GM10248 (cell line): ENCODE measurements around the gene MRPL58.
A peak's percentile ranks its signal among the peaks of the same experiment; 100 is the strongest.

Source experiments
- CTCF ChIA-PET: fragments of 300-600 bp; sonication (Branson Sonifier 250); formaldehyde crosslinking; extraction: SDS; loops from one replicate; lab custom pipeline; 2021; ENCODE audit warnings: antibody characterized with exemption; lab: Yijun Ruan, JAX
- POLR2A ChIA-PET: fragments of 350-650 bp; sonication (Branson Sonifier 250); formaldehyde crosslinking; extraction: SDS; loops from one replicate; lab custom pipeline; 2020; ENCODE audit warnings: antibody characterized with exemption; lab: Yijun Ruan, JAX
- DNase-seq: peaks from one replicate; pipeline ENCODE4 v3.0.0; 2012; ENCODE audit errors: extremely low spot score
- CTCF ChIP-seq: IDR thresholded peaks from 2 replicates; pipeline ENCODE4 v1.5.1; 2012; ENCODE audit warnings: mild to moderate bottlenecking, low read depth; ENCODE audit errors: extremely low read depth, missing control alignments, control extremely low read depth

MRPL58 gene

DNA sequence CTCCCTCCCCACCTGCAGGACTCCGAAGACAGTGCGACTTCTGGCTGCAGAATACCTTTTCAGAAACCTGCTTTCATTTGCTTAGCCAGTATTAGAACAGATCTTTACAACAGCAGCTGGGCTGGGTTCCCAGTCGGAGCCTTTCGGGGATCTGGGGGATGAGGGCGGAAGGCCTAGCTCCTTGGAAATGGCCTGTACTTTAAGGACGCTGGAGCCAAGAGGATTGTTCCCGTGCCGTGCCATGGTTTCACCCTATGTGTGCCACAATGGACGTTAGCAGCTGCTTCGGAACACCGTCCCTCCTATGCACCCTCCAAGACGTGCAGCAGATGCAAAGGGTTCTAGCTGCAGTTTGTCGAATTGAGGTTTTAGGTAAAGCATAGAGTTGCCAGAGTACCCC lies 50.7 kb downstream of the MRPL58 start:
- ChIA-PET CTCF (interaction anchor here (0.9 to 5.6 kb wide), 7 partner anchors 10 to 138 kb away, joined by 3 to 30 read pairs (median 4); partner anchors contain the start of gene NT5C), POLR2A (interaction anchor here (1.1 kb wide), 1 partner anchor 15 kb away, joined by 3 read pairs; no protein-coding TSS in a partner anchor)
- no peak for DNase-seq
- no peak for TF ChIP-seq CTCF

DNA sequence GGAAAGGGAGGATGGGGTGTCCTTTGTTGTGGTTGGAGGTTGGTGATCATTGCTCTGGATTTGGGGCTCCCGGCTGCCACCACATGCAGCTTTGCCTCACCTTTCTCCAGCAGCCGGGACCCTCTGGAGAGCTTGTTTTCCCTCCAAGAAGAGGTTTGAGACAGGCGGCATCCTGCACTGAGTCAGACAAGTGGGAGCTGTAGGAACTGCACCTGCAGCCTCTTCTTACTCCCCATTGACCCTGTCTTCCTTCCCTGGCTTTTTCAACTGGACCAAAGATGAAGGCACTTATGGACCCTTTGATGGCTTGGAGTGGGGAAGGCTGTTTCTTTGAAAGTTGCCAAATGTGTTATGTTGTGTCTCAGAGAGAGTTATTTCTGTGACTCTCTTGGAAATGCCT lies 51.2 kb downstream of the MRPL58 start:
- DNase-seq = no peak
- no peak for TF ChIP-seq CTCF
- CTCF ChIA-PET = interaction anchor here (0.9 to 5.6 kb wide), 4 partner anchors 10 to 138 kb away, joined by 3 to 30 read pairs (median 4); no protein-coding TSS in a partner anchor
- POLR2A ChIA-PET = interaction anchor here (1.1 kb wide), 1 partner anchor 16 kb away, joined by 3 read pairs; no protein-coding TSS in a partner anchor

DNA sequence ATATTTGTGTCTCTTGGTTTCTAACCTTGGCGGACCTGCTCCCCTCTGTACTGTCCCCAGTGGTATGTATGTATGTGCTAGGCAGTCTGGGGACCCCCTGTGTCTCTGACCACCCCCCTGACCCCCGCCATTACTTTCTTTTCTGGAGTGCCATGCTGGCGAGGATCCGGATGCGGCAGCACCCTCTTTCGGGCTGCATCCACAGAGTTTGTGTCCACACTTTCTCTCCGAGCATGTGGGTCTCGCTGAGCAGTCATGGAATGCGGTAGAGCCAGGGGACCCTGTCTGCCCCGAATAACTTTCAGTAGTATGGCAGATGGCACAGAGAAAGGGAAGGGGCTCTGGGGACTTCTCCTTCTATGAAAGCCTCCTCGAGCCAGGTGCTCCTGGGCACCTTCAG lies 51.6 kb downstream of the MRPL58 start:
- TF ChIP-seq CTCF = no peak

DNA sequence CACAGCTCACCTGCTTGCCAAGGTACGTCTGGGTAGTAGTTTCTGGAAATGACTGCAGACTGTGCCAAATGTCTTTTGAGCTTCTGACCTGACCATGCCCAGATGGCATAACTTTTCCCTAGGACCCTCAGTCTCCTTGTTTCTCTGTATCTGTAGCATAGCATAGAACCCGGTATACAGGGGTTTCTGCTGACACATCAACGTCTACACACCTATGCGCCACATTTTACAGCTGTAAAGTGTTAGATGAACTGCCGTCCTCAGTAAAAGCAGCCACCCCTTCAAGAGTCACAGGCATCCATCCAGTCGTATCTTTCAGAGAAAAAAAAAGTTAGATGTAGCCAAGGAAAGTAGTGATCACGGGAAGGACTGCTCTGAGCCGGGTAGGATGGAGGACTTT lies 52.0 kb downstream of the MRPL58 start:
- TF ChIP-seq CTCF = no peak
- ChIA-PET POLR2A (no interaction called here), CTCF (interaction anchor here (1.4 to 5.6 kb wide), 2 partner anchors 50 to 107 kb away, joined by 3 to 30 read pairs; no protein-coding TSS in a partner anchor)
- DNase-seq = no peak

More for the DNA sequence above, 51.6 kb downstream of the MRPL58 start:
- ChIA-PET CTCF (interaction anchor here (0.9 to 5.6 kb wide), 4 partner anchors 9 to 137 kb away, joined by 3 to 30 read pairs (median 4); no protein-coding TSS in a partner anchor), POLR2A (interaction anchor here (1.1 kb wide), 1 partner anchor 16 kb away, joined by 3 read pairs; no protein-coding TSS in a partner anchor)
- DNase-seq = no peak

GRCh38 chr17:75064867-75065561 lies 52.5 kb downstream of the MRPL58 start:
- ChIA-PET POLR2A (no interaction called here), CTCF (interaction anchor here (1.1 to 2.6 kb wide), 2 partner anchors 17 to 23 kb away, joined by 3 to 9 read pairs; partner anchors contain the start of gene SLC16A5)
- no peak for TF ChIP-seq CTCF
- no peak for DNase-seq

DNA sequence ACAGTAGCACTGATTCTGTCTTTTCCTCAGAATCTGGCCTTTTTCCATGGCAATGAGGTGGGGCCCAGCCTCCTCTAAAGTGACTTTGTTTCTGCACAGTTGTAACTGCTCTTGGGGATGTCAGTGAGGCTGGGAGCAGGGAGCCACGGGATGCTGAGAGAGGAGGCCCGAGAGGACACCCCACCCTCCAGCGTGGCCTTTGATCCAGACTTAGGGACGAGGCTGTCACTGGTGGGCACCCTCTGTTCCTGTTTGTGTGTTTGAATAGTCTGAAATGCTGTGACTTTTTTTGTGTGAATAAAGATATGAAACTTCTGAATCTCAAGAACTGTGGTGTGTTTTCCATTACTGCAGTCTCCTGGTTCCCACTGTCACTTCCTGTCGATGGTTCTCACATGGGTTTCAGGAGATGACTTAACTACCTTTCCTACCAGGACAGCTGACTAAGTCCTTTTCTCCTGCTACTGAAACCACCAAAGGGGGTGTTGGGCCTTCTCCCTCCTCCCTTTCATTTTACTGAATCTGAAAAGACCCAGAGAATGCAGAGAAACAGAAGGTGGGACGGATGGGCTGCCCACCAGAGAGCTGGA lies 53.2 kb downstream of the MRPL58 start:
- peak; percentile 67 for DNase-seq
- ChIA-PET CTCF (interaction anchor here (1.0 to 5.1 kb wide), 5 partner anchors 12 to 136 kb away, joined by 3 to 23 read pairs (median 5); partner anchors contain the start of gene SLC16A5), POLR2A (interaction anchor here (0.7 kb wide), 1 partner anchor 181 kb away, joined by 4 read pairs; no protein-coding TSS in a partner anchor)
- TF ChIP-seq CTCF = no peak
